MV-4-11 (cell line): ENCODE measurements around the gene CEACAM21.

Experiments used
- DNase-seq: peaks from one replicate; lab custom pipeline; 2025; lab: John Stamatoyannopoulos, UW

The CEACAM21 gene

GRCh38 chr19:41587101-41587837, 11.3 kb downstream of the CEACAM21 start:
- DNase-seq = no peak

- DNase-seq = no peak
Observed at GRCh38 chr19:41587838-41588210, 11.9 kb downstream of the CEACAM21 start.

- peak; percentile 21 for DNase-seq
Observed at GRCh38 chr19:41588497-41589209, 12.7 kb downstream of the CEACAM21 start.

- DNase-seq = no peak
Observed at GRCh38 chr19:41589371-41589770, 13.4 kb downstream of the CEACAM21 start.

GRCh38 chr19:41590936-41591335, 15.0 kb downstream of the CEACAM21 start:
- DNase-seq = no peak

- no peak for DNase-seq
Observed at GRCh38 chr19:41591951-41592562, 16.1 kb downstream of the CEACAM21 start.

GRCh38 chr19:41595258-41595889, 19.4 kb downstream of the CEACAM21 start:
- DNase-seq = peak; percentile 90

GRCh38 chr19:41595890-41596280, 19.9 kb downstream of the CEACAM21 start:
- DNase-seq = no peak

- peak; percentile 87 for DNase-seq
Observed at GRCh38 chr19:41597600-41598041, 21.7 kb downstream of the CEACAM21 start.

- DNase-seq = no peak
Observed at GRCh38 chr19:41599175-41599966, 23.4 kb downstream of the CEACAM21 start.

GRCh38 chr19:41601771-41602170, 25.8 kb downstream of the CEACAM21 start:
- no peak for DNase-seq

GRCh38 chr19:41604831-41605230, 28.9 kb downstream of the CEACAM21 start:
- DNase-seq = no peak

- DNase-seq = no peak
Observed at GRCh38 chr19:41606215-41606837, 30.4 kb downstream of the CEACAM21 start.

GRCh38 chr19:41607668-41608067, 31.7 kb downstream of the CEACAM21 start:
- no peak for DNase-seq

- no peak for DNase-seq
Observed at GRCh38 chr19:41610789-41611188, 34.8 kb downstream of the CEACAM21 start.

- peak; percentile 87 for DNase-seq
Observed at GRCh38 chr19:41612483-41612882, 36.5 kb downstream of the CEACAM21 start.

- no peak for DNase-seq
Observed at GRCh38 chr19:41615207-41615606, 39.2 kb downstream of the CEACAM21 start.

GRCh38 chr19:41616792-41617621, 41.0 kb downstream of the CEACAM21 start:
- peak; percentile 97 for DNase-seq

- no peak for DNase-seq
Observed at GRCh38 chr19:41617941-41618730, 42.2 kb downstream of the CEACAM21 start.
